SH-SY5Y (cell line): ENCODE data around the gene SDR42E1.

Experiments
- GATA2 ChIP-seq: IDR thresholded peaks from 2 replicates; pipeline ENCODE4 v1.6.1; 2011; ENCODE audit warnings: mild to moderate bottlenecking, low read depth, low read length
- GATA3 ChIP-seq: IDR thresholded peaks from 2 replicates; pipeline ENCODE4 v1.6.1; 2011; ENCODE audit warnings: low read depth, mild to moderate bottlenecking, low read length, moderate library complexity

Gene SDR42E1

DNA sequence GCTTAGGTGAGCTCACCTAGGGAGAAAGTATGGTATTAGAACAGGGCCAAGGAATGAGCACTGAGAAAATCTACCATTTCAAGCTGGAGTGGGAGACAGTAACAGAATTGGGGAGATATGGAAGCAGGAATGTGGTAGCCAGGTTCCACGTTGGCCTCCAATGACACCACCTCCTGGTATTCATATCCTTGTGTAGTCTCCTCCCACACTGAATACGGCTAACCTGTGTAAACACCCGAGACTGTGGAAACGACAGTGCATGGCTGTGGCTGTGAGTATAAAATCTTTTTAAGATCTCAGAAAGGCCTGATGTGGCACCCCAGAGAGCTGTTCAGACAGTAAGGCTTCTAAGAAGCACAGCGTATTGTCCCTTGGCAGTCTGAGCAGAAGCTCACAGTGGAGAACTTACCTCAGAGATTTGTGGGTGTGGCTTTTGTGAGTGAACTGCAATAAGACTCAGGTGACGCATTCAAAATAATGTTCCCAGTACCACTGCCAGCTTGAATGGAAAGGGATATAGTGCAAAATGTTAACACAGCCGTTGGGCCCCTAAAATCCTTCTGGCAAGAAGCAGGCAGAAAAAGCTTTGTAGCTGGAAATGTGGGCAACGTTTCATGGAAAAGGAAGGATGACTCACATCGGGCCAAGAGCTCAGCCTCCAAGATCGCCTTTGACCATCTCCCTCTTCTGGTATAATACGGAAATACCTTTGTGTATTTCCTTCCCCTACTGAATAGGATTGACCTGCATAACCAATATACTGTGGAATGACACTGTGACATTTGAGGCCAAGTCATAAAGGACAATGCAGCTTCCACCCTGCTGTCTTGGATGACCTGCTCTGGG, 14.4 kb downstream of the SDR42E1 start:
- TF ChIP-seq GATA3 (no peak), GATA2 (no peak)

DNA sequence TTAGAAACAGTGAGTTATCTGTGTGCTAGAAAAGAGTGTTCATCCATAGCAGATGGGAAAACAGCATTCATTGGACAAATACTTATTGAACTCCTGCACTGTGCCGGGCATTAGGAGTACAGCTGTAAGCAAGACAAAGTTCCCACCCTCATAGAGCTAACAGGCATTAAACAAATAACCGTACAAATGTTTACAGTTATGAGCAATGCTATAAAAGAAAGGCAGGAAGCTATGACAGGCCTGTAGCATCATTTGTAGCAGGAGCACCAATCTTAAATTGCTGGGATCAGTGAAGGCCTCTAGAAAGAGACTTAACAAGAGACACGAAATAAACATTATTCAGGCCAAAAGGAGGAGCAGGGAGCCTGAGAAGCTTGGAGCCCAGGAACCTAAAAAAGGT, 15.6 kb downstream of the SDR42E1 start:
- no peak for TF ChIP-seq GATA2
- TF ChIP-seq GATA3, result no peak

DNA sequence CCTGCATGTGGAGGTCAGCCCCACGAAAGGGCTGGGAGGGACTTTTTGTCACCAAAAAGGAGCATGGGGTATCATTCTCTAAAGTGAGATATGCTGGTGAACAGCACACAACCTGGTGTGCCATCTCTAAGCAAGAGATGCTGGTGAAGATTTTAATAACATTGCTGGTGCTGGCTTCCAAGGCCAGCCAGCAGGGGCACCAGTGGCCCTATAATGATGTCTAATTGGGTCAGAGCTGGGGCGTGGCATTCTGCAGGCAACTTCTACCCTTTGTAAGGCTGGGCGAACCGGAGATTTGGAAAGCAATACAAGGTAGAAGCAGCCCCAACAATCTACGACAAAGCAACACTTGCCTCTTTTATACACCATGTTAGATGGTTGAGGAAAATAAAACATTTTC, 16.8 kb downstream of the SDR42E1 start:
- TF ChIP-seq GATA3 (no peak), GATA2 (no peak)

DNA sequence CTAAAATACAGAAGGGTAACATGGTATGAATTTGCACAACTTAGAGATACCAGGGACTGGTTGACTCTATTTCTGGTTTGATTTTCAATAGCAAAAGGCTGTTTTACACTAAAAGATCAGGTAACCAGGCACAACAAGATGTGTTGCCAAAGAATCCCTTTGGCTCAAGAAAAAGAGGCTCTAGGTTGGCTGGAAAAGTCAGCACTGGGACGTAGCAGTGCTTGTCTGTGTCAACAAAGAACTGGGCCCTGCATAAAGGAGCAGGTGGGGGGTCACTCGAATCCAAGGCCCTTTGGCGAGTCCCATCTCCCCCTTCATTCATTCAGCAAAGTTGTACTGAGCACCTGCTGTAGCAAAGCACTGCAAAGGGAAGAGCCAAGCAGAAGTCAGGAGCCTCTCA, 18.4 kb downstream of the SDR42E1 start:
- TF ChIP-seq GATA3 (no peak), GATA2 (no peak)

DNA sequence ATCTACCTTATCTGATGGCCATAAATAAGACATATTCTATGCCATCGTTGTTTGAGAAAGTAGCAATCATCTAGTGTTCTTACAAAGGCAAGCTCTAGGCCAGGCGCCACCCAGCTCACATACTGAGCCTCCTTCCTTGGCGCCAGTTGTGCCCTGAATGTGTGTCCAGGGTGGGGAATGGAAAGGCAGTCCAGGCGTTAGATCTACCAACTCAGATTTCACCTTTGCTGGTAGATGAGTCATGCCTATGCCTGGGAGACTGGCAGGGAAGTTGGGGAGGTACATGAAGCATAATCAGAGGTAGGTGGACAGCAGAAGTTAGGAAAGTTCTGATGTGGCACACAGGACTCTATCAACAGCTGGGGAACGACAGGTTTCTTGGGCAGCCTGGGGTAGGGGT, 23.6 kb downstream of the SDR42E1 start:
- TF ChIP-seq GATA3, result no peak
- no peak for TF ChIP-seq GATA2

GRCh38 chr16:81987121-81987520, 24.1 kb downstream of the SDR42E1 start:
- TF ChIP-seq GATA2 (no peak), GATA3 (no peak)

- TF ChIP-seq GATA2 (no peak), GATA3 (no peak)
Measured at GRCh38 chr16:81975637-81976036, 35.6 kb downstream of the SDR42E1 start.

- TF ChIP-seq GATA2 (no peak), GATA3 (no peak)
Measured at GRCh38 chr16:81973737-81974136, 37.5 kb downstream of the SDR42E1 start.

GRCh38 chr16:81971853-81972252, 39.4 kb downstream of the SDR42E1 start:
- TF ChIP-seq GATA2 (no peak), GATA3 (no peak)

DNA sequence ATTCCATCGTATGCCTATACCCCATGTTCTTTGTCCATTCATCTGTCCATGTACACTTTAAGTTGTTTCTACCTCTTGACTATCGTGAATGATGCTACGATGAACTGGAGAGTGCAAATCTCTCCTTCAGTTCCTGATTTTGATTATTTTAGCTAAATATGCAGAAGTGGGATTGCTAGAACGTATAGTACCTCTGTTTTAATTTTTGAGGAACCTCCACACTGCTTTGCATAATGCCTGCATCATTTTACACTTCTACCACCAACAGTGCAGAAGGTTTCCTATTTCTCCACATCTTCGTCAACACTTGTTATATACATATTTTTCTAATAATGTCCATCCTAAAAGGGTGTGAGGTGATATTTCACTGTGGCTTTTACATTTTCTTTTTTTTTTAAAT, 43.9 kb downstream of the SDR42E1 start:
- TF ChIP-seq GATA2 (no peak), GATA3 (no peak)

- TF ChIP-seq GATA2 (no peak), GATA3 (no peak)
Measured at GRCh38 chr16:81964808-81965207, 46.5 kb downstream of the SDR42E1 start.

DNA sequence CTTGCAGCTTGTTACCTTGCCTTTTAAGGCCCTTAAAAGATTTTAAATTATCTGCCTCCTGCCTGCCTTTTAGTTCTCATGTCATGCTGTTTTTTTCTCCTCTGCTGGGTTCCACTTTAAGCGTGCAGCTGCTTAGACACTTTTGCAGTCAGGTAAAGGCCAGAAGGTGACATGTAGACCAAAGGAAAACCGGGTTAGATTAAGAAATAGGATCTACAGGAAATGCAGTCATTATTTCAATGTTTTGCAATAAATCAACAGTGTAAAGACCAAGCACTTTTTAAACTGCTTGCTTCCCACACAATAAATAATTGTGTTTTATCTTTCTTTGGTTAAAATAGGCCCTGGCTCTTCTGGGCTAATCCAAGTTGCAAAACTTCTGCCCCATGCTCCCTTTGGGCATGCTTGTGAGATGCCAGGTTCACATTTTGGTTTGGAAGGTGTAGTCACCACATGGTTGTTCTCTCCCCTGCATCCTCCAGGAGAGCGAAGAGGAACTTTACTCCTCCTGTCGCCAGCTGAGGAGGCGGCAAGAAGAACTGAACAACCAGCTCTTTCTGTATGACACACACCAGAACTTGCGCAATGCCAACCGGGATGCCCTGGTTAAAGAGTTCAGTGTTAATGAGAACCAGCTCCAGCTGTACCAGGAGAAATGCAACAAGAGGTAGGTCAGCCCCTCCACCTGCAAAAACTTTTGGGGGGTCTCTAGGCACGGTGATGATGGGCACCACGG, 54.9 kb downstream of the SDR42E1 start:
- no peak for TF ChIP-seq GATA3
- TF ChIP-seq GATA2, result no peak

DNA sequence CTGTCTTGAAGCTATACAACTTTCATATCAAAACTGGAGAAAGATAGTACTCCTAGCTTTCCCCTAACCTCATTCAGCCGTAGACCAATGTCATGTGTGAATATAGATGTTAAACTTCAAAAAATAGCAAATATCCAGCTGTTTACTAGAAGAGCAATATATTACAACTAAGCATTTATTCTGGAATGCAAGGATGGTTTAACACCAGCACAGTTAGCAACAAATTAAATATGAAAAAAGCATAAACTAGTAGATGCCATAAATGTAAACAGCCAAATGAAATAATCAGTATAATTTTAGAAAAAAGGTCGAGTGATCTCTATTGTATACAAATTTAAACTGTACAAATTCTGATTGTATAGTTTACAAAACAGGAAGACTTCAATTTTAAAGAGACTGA, 59.7 kb downstream of the SDR42E1 start:
- TF ChIP-seq GATA3 (no peak), GATA2 (no peak)

DNA sequence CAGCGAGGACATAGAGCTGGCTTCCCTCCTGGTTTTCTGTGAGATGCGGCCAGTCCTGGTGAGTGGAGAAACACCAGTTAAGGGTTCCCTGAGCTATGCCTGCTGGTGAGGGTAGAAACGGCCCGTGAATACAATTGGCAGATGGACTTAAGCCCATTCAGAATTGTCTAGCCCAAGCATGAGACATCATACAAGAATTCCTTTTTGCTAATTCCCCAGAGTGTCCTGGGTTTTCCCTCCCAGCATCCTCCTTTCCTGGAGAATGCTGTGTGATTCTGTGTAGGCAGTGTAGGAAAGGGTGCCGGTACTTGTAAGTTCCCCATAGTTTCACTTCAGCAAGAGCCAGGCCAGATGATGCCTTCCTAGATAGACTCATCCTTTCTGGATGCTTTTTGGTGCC, 65.1 kb downstream of the SDR42E1 start:
- TF ChIP-seq GATA3 (no peak), GATA2 (no peak)

GRCh38 chr16:81945665-81946064, 65.6 kb downstream of the SDR42E1 start:
- no peak for TF ChIP-seq GATA3
- TF ChIP-seq GATA2, result no peak
